ENCODE measurements around the gene DENND10.
"Not testable (repeated sequence)": the region's sequence is repeated elsewhere in the genome, so short reads cannot be mapped to it uniquely, and the experiment has no call there.

The DENND10 gene

GRCh38 chr10:119135513-119135881, 31.6 kb downstream of the DENND10 start:
- no peak for DNase-seq

- DNase-seq, result no peak
These were observed 32.2 kb downstream of the DENND10 start for GRCh38 chr10:119136084-119136483.

GRCh38 chr10:119137878-119138277, 34.0 kb downstream of the DENND10 start:
- not testable (repeated sequence) for DNase-seq

- no peak for DNase-seq
These were observed 34.7 kb downstream of the DENND10 start for GRCh38 chr10:119138346-119139306.

GRCh38 chr10:119139464-119140067, 35.7 kb downstream of the DENND10 start:
- no peak for DNase-seq

- no peak for DNase-seq
These were observed 36.8 kb downstream of the DENND10 start for GRCh38 chr10:119140603-119141245.

GRCh38 chr10:119143657-119144056, 39.7 kb downstream of the DENND10 start:
- DNase-seq, result no peak

DNA sequence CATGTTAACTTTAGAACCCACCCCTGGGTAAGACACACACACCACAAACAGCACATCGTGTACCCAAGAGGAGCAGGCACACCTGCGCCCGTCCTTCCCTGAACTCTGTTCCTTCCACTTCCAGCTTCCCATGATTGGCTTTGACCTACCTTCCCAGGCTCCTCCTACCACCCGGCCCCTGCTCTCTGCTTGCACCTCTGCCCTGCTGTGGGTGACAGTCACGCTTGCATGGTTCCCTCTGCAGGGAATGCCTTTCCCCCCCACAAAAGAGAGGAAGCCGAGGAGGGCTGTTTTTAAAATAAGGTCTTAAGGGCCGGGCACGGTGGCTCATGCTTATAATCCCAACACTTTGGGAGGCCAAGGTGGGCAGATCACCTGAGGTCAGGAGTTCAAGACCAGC, 45.2 kb downstream of the DENND10 start:
- no peak for DNase-seq

DNA sequence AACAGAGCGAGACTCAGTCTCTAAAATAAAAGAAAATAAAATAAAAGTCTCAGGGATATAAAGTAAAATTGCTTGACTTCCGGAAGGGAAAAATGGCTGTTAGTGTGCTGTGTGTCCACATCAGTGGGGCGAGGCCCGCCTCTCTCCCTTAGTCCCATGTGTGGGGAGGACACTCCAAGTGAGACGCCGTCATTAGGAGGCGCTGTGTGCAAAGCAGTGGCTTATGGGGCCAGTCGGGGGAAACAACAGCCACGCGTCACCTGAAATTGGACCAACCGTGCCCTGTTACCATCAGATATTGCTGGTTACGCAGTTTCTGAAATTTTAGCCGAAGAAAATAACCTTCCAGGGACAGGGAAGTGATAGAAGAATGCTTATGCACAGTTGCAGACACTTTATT, 45.8 kb downstream of the DENND10 start:
- DNase-seq, result no peak

DNA sequence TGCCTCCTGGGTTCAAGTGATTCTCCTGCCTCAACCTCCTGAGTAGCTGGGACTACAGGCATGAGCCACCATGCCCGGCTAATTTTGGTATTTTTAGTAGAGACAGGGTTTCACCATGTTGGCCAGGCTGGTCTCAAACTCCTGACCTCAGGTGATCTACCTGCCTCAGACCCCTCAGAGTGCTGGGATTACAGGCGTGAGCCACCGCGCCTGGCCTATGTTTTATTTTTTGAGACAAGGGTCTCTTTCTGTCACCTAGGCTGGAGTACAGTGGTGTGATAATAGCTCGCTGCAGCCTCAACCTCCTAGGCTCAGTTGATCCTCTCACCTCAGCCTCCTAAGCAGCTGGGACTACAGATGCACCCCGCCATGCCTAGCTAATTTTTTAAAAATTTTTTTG, 47.7 kb downstream of the DENND10 start:
- DNase-seq, result not testable (repeated sequence)

- no peak for DNase-seq
These were observed 49.1 kb downstream of the DENND10 start for GRCh38 chr10:119153041-119153440.

- DNase-seq, result no peak
These were observed 49.7 kb downstream of the DENND10 start for GRCh38 chr10:119153661-119154060.

- DNase-seq, result no peak
These were observed 55.4 kb downstream of the DENND10 start for GRCh38 chr10:119159332-119159731.

DNA sequence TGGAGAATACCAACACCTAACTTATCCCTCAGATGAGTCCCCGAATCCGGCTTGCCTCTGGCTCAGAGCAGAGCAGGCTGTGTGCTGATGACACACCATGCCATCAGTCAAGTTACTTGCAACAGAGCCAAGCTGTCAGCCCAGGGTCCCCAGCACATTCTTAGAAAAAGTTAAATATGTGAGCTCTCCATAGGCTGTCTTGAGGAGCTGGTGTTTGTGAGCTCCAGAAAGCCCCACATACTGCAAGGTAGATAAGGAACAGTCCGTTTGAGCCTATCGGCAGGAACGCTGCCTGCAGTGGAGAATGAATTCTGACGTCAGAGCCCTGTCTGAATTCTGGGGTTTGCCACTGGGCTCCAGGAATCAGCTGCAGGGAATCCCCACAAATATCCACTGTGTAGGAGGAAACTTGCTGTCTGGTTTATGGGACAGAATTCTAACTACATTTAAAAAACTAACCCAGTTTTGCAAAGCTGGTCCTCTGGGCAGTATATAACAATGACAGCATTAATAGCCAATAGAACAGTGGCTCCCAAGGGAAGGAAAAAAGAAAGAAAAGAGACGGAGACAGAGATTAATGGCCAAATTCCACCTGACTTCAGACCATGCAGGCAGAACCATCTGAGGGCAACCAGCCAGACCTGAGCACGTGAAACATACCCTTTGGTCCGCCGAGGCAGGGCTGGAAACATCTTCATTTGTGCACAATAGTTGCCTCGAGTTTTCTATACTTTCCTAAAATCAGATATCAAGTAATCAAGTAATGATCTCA, 58.0 kb downstream of the DENND10 start:
- DNase-seq, result no peak

GRCh38 chr10:119162452-119163092, 58.7 kb downstream of the DENND10 start:
- DNase-seq, result no peak

DNA sequence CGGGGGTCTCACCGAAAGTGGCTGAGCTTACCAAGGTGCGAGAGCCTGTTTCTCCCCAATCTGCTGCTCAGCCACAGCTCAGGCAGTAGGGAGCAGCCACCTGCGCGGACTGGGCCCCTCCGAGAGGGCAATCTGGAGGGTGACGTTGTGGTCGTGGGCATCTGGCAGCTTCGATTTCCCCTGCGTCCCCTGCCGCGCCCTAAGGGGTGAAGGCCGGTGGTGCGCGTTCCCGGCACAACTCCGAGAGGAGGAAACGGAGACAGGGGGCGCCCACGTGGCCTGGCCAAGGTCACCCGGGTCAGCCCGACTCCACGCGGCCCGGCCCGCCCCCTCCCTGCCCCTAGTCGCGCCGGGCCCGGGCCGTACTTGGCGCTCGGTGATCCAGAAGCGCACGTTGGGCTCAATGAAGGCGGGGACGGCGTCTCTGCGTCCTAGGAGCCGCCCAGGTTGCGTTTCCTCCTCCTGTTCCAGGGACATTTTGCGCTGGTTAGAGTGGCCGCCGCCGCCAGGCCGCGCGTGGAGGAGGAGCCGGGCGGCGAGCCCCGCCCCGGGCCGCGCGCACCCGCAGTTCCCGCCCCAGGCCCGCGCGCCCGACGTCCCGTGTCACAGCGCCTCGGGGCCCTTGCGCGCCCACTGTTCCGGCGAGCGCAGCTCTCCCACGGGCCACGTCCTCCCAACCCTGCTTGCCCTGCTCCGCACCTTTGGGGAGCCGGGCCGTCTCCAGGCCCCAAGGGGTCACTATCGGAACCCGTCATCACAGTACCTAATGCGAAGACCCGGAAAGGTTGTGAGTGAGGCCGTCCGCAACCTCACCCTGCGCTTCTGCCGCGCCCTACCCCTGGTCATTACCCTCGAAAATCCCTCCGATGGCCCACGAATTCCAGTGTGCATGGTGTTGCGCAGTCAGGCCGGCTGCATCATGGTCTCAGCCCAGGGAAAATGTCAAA, 61.5 kb downstream of the DENND10 start, which contains the start of gene SFXN4:
TSS of gene SFXN4 (minus strand) at position 544 of the 947 bp plus-strand sequence. CDS start at position 477, 67 bp downstream.
- DNase-seq, result peak; percentile 6

DNA sequence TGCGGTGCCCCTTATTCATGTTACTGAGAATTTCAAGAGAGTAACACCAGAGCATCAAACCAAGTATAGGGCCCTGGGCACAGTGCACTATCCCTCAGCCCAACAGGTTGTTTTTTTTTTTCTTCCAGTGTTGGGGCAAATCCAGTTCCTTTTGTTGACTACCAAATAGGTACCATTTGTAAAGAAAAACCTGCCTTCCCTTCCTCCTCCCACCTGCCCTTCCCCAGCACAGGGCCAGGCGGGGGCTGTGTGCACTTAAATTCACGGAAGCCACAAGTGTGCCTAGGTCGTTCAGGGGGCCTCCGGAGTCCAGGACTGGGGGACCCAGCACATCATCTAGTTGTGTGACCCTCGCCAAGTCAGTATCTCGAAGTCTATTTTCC, 62.2 kb downstream of the DENND10 start:
- no peak for DNase-seq

DNA sequence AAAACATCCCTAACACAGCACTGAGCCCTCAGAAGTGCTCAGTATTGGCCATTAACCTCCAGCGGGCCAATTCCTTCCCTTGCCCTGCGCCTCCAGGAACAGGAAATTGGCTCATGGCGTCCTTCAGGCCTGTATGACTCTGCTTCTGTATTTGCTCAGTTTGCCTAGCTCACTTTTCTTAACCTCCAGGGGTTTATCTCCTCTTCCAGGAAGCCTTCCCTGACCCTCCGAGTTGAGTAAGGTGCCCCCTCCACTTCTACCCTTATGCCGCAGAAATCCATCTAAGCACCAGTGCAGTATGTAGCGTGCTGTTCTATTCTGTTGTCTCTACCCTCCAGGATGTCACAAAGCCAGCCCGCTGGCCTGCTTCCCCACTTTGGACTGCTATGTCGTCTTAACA, 62.7 kb downstream of the DENND10 start:
- DNase-seq, result no peak

DNA sequence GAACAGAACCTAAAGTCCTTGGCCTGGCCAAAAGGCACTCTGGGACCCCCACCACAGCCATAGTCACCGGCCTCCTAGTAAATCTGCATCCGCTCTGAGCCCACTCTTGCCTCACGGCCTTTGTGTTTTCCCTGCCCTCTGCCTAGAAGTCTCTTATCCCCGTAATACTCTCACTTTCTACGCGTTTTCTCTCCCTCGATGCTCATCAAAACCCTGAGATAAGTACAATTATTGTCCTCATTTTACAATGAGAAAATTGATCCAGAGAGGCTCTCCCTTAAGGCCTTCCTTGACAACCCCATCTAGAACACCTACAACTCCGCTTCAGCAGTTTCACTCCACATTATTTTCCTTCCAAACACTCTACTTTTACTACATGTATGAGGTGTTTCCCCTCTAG, 63.1 kb downstream of the DENND10 start:
- no peak for DNase-seq

GRCh38 chr10:119174109-119174508, 70.2 kb downstream of the DENND10 start:
- DNase-seq, result no peak

- no peak for DNase-seq
These were observed 72.3 kb downstream of the DENND10 start for GRCh38 chr10:119176166-119176565.

Measured in NCI-H2029 treated with DMSO at 0.1 percent for 48 hours (cell line).